GM13977 (cell line): Measurements from ENCODE around the gene ADAMTSL3.

Source experiments
- DNase-seq: peaks from one replicate; pipeline ENCODE4 v3.0.0; 2012; ENCODE audit warnings: low spot score
- in situ Hi-C: fragments of 300-500 bp; cut with MboI; formaldehyde crosslinking; loops from one replicate; pipeline ENCODE4 v1.12.0; 2022; ENCODE audit warnings: low sequenced_read_pairs, low pct_unique_long_range_greater_than_20kb, mixed read lengths, inconsistent platforms; ENCODE audit not compliant: unreplicated experiment
- TF ChIP-seq, protein P1 (sequence below): IDR thresholded peaks from 2 replicates; pipeline ENCODE4 v1.5.1; 2012; ENCODE audit warnings: mild to moderate bottlenecking, control low read depth; ENCODE audit not compliant: insufficient read depth; ENCODE audit errors: extremely low read depth, missing control alignments

Gene ADAMTSL3

GRCh38 chr15:83815506-83815905 is 161.6 kb downstream of the ADAMTSL3 start:
- TF ChIP-seq, protein P1, sequence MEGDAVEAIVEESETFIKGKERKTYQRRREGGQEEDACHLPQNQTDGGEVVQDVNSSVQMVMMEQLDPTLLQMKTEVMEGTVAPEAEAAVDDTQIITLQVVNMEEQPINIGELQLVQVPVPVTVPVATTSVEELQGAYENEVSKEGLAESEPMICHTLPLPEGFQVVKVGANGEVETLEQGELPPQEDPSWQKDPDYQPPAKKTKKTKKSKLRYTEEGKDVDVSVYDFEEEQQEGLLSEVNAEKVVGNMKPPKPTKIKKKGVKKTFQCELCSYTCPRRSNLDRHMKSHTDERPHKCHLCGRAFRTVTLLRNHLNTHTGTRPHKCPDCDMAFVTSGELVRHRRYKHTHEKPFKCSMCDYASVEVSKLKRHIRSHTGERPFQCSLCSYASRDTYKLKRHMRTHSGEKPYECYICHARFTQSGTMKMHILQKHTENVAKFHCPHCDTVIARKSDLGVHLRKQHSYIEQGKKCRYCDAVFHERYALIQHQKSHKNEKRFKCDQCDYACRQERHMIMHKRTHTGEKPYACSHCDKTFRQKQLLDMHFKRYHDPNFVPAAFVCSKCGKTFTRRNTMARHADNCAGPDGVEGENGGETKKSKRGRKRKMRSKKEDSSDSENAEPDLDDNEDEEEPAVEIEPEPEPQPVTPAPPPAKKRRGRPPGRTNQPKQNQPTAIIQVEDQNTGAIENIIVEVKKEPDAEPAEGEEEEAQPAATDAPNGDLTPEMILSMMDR = no peak
- DNase-seq = no peak
- in situ Hi-C loops = no loop called here

DNA sequence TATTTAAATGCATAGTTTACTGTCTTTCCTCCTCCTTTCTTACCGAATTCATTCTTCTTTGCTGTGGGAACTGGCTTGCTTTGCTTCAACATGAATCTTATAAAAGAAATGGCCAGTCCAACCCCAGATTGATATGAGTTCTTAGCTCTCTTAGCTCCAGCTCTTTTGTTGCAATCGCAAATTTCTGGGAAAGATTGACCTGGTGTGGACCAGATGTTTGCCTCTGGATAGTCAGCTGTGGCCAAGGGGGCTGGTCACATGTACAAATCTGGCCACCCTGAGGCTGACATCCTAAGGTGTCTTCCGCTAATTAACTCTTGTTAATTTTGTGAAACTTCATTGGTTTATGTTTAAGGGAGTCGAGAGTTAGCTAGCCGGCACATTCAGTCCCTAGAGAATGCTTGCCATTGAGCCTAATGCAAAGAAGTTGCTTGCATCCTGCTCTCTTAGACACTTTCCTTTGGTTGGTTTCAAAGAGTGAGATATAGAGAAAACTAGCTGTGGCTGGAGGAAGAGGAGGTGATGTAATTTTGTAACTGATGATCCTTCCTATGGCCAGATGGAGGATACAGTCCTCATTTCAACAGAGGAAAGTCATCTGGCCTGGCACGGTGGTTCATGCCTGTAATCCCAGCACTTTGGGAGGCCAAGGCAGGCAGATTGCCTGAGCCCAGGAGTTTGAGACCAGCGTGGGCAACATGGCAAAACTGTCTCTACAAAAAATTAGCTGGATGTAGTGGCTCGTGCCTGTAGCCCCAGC is 162.4 kb downstream of the ADAMTSL3 start:
- TF ChIP-seq, protein P1 = no peak
- in situ Hi-C loops = no loop called here
- no peak for DNase-seq

DNA sequence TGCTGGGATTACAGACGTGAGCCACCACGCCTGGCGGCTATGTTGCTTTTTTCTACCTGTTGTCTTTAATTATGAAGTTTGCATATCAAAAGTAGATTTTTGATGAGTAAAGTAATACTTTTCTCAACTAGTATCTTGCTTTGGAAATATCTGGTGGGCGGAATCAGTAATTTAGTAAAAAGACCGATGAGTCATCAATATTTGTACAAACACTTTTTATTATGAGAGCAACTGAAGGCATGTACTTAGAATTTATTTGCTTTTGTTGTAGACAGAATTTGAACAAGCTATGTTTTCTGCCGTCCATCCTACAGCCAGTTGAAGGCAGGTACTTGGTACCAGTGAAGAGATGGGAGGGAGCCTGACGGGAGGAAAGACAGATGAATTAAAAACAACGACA is 164.7 kb downstream of the ADAMTSL3 start:
- DNase-seq = no peak
- TF ChIP-seq, protein P1 = no peak
- in situ Hi-C loops = no loop called here

DNA sequence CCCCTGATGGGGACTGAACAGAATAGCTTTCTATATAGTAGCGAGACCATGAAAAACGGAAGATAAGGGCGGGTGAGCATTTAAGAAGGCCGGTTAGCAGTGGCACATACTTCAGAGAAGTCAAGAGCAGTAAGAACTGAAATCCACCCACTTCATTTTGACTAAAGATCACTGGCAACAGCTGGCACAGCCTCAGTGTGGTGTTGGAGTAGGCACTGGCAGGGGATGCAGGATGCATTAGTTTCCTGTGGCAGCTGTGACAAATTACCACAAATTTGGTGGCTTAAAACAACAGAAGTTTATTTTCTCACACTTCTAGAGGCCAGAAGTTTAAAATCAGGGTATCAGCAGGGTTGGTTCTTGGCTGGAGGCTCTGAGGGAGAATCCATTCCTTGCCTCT is 176.5 kb downstream of the ADAMTSL3 start:
- TF ChIP-seq, protein P1 = no peak
- in situ Hi-C loops = no loop called here
- DNase-seq = no peak

DNA sequence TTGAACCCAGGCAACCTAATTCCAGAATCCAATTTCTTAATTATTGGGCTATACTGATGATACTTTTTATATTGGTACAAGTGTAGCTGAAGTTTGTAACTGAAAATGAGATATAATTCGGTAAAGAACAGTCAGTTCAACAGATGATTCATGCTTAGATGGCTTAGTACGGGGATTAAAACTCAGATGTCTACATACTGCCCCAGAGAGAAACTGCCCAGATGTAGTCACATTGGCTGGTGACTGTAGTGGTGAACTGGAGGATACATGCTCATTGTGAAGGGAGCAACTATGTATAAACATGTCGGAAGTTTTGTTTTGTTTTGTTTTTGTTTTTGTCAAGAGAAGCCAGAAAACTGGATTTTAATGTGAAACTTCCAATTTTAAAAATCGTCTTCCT is 179.6 kb downstream of the ADAMTSL3 start:
- in situ Hi-C loops = no loop called here
- no peak for DNase-seq
- TF ChIP-seq, protein P1 = no peak

DNA sequence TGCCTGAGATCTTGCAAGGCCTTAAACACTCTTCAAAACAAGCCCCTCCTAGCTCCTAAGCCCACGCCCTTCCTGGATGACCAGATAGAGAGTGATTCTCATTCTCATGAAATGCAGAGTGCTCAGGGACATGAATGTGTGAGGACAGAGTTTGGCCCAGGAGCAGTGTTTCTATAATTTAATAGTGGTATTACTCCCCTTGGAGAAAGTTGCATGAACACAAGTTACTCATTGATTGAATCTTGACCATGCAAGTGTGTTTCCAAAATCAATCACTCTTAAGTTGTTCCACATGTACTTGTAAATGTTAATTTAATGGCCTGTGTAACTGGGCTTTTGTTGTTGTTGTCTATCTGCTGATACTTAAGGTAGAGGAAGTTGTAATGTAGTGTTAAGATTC is 181.6 kb downstream of the ADAMTSL3 start:
- TF ChIP-seq, protein P1 = no peak
- DNase-seq = no peak
- in situ Hi-C loops = no loop called here
